Transverse colon (tissue), 4 donors: ENCODE results near the gene RAX.

Experiments used
- CTCF ChIP-seq, 5 experiments: fragments of 200-600 bp in 3 of 5; fragments of 450-650 bp in 2 of 5; sonication (generic) in 3 of 5; IDR thresholded peaks; 1 replicate in 2 of 5; 2 replicates in 3 of 5; pipeline ENCODE4 v1.5.1; 2016 to 2017; ENCODE audit warnings: antibody characterized with exemption in 5 of 5, inconsistent platforms in 3 of 5, mild to moderate bottlenecking in 2 of 5, moderate library complexity in 1 of 5
- EP300 ChIP-seq: sonication (generic); formaldehyde crosslinking; IDR thresholded peaks from one replicate; pipeline ENCODE4 v1.6.1; 2017; ENCODE audit warnings: antibody characterized with exemption, low read depth
- POLR2AphosphoS5 ChIP-seq, 3 donors: sonication (generic); formaldehyde crosslinking; IDR thresholded peaks; one replicate each; pipeline ENCODE4 v1.6.1; 2016; ENCODE audit warnings: antibody characterized with exemption in 3 of 3

GRCh38 chr18:59266459-59266858 is 6.8 kb downstream of the RAX start:
- TF ChIP-seq CTCF (IDR thresholded peaks at IDR 0.05) (no peak), POLR2AphosphoS5 (IDR thresholded peaks at IDR 0.05) (no peak), EP300 (no peak)
